OCI-M2 (cell line): ENCODE measurements around the gene OPN3.

Source experiments
- DNase-seq: peaks from one replicate; lab custom pipeline; 2025; ENCODE audit not compliant: unreplicated experiment; lab: John Stamatoyannopoulos, UW

Gene OPN3

GRCh38 chr1:241622669-241623068 is 17.5 kb downstream of the OPN3 start:
- DNase-seq = no peak

GRCh38 chr1:241617426-241617825 is 22.7 kb downstream of the OPN3 start:
- no peak for DNase-seq

GRCh38 chr1:241615043-241615974 is 24.9 kb downstream of the OPN3 start:
- no peak for DNase-seq

- no peak for DNase-seq
These were observed 25.6 kb downstream of the OPN3 start for GRCh38 chr1:241614572-241614971.

GRCh38 chr1:241614144-241614543 is 26.0 kb downstream of the OPN3 start:
- no peak for DNase-seq

- no peak for DNase-seq
These were observed 27.4 kb downstream of the OPN3 start for GRCh38 chr1:241612533-241613477.

- DNase-seq = no peak
These were observed 28.4 kb downstream of the OPN3 start for GRCh38 chr1:241611736-241612135.

- DNase-seq = no peak
These were observed 29.1 kb downstream of the OPN3 start for GRCh38 chr1:241611063-241611462.

- DNase-seq = no peak
These were observed 29.9 kb downstream of the OPN3 start for GRCh38 chr1:241610056-241610815.

- DNase-seq = no peak
These were observed 31.7 kb downstream of the OPN3 start for GRCh38 chr1:241608379-241609033.

- no peak for DNase-seq
These were observed 32.7 kb downstream of the OPN3 start for GRCh38 chr1:241607497-241607896.

GRCh38 chr1:241606544-241606943 is 33.6 kb downstream of the OPN3 start:
- DNase-seq = no peak

- no peak for DNase-seq
These were observed 34.9 kb downstream of the OPN3 start for GRCh38 chr1:241605146-241605805.

- DNase-seq = no peak
These were observed 36.4 kb downstream of the OPN3 start for GRCh38 chr1:241603731-241604245.

GRCh38 chr1:241600496-241600901 is 39.7 kb downstream of the OPN3 start:
- DNase-seq = no peak

GRCh38 chr1:241598249-241598648 is 41.9 kb downstream of the OPN3 start:
- DNase-seq = no peak

GRCh38 chr1:241596633-241597032 is 43.5 kb downstream of the OPN3 start:
- no peak for DNase-seq

- no peak for DNase-seq
These were observed 47.0 kb downstream of the OPN3 start for GRCh38 chr1:241593186-241593585.

GRCh38 chr1:241592273-241592958 is 47.8 kb downstream of the OPN3 start:
- no peak for DNase-seq
